ENCODE data around the gene FNDC3B. TPM values are rescaled to one million over a fixed set of nuclear protein-coding genes. Genes with fewer than 3 reads are reported as not detected.

The FNDC3B gene
- total and polyA plus RNA-seq, 9 donors: 22.1 to 198 (median 108) TPM

- H3K27me3 ChIP-seq: no peaks in the 10 kb centered on the region
- TF ChIP-seq EP300 (IDR thresholded peaks at IDR 0.05) (no peak), CTCF (IDR thresholded peaks at IDR 0.05) (no peak), POLR2A (IDR thresholded peaks at IDR 0.05) (no peak)
Observed at GRCh38 chr3:172221547-172221946, 182.2 kb downstream of the FNDC3B start.

GRCh38 chr3:172222478-172223071 lies 183.2 kb downstream of the FNDC3B start:
- H3K27ac ChIP-seq: no peak overlapping the region
- DNase-seq: no peak
- H3K4me3 ChIP-seq: no peak overlapping the region
- 81 to 84% (median 82%) methylated on average over 10 of the region's 10 CpGs for WGBS, 3 donors
- H3K27me3 ChIP-seq: no peaks in the 10 kb centered on the region
- no peaks in the 10 kb centered on the region for H3K9me3 ChIP-seq
- intact Hi-C loops (cut with DNase I): no loop called here
- H3K36me3 ChIP-seq: no peaks in the 10 kb centered on the region
- TF ChIP-seq EP300 (IDR thresholded peaks at IDR 0.05): no peak
- TF ChIP-seq CTCF (IDR thresholded peaks at IDR 0.05): no peak
- no peak for TF ChIP-seq POLR2A (IDR thresholded peaks at IDR 0.05)
- H3K4me1 ChIP-seq (ENCODE audit: insufficient read depth): peaks cover 15% of the 10 kb centered on the region

More at GRCh38 chr3:172221547-172221946, 182.2 kb downstream of the FNDC3B start:
- intact Hi-C loops (cut with DNase I): no loop called here
- H3K4me1 ChIP-seq (ENCODE audit: insufficient read depth): peaks cover 21% of the 10 kb centered on the region
- no peaks in the 10 kb centered on the region for H3K36me3 ChIP-seq
- H3K4me3 ChIP-seq: no peak overlapping the region
- peak overlapping the region in 1 of 2 donors; percentile 21 for H3K27ac ChIP-seq
- 25 to 46% (median 41%) methylated on average over 2 of the region's 2 CpGs for WGBS, 3 donors
- DNase-seq: no peak
- no peaks in the 10 kb centered on the region for H3K9me3 ChIP-seq

GRCh38 chr3:172223870-172224269 lies 184.5 kb downstream of the FNDC3B start:
- intact Hi-C loops (cut with DNase I): no loop called here

GRCh38 chr3:172224560-172225214 lies 185.3 kb downstream of the FNDC3B start:
- WGBS, 3 donors: 73 to 86% (median 76%) methylated on average over 7 of the region's 7 CpGs

More at GRCh38 chr3:172223870-172224269, 184.5 kb downstream of the FNDC3B start:
- DNase-seq: no peak
- Histone ChIP-seq H3K4me3 (no peak overlapping the region), H3K27me3 (no peaks in the 10 kb centered on the region), H3K36me3 (no peaks in the 10 kb centered on the region), H3K9me3 (no peaks in the 10 kb centered on the region), H3K4me1 (ENCODE audit: insufficient read depth) (peaks cover 11% of the 10 kb centered on the region), H3K27ac (no peak overlapping the region)
- WGBS, 3 donors: 83 to 85% (median 84%) methylated on average over 4 of the region's 4 CpGs
- no peak for TF ChIP-seq EP300 (IDR thresholded peaks at IDR 0.05)
- TF ChIP-seq CTCF (IDR thresholded peaks at IDR 0.05): no peak
- TF ChIP-seq POLR2A (IDR thresholded peaks at IDR 0.05): no peak

More at GRCh38 chr3:172224560-172225214, 185.3 kb downstream of the FNDC3B start:
- no peaks in the 10 kb centered on the region for H3K27me3 ChIP-seq
- no peak overlapping the region for H3K27ac ChIP-seq
- peaks cover 11% of the 10 kb centered on the region for H3K4me1 ChIP-seq (ENCODE audit: insufficient read depth)
- no peaks in the 10 kb centered on the region for H3K36me3 ChIP-seq
- no peaks in the 10 kb centered on the region for H3K9me3 ChIP-seq
- DNase-seq: no peak
- intact Hi-C loops (cut with DNase I): no loop called here
- no peak for TF ChIP-seq EP300 (IDR thresholded peaks at IDR 0.05)
- no peak for TF ChIP-seq CTCF (IDR thresholded peaks at IDR 0.05)
- no peak for TF ChIP-seq POLR2A (IDR thresholded peaks at IDR 0.05)
- H3K4me3 ChIP-seq: no peak overlapping the region
